GM19397 (cell line): ENCODE data around the gene GNG3.
A peak's percentile ranks its signal among the peaks of the same experiment; 100 is the strongest.
"Not testable (repeated sequence)": the region's sequence is repeated elsewhere in the genome, so short reads cannot be mapped to it uniquely, and the experiment has no call there.

Experiments
- ATAC-seq: cut with Tn5 transposase; IDR thresholded peaks from one replicate; pipeline ENCODE4 v1.9.1; 2021; ENCODE audit warnings: mild to moderate bottlenecking, moderate library complexity; ENCODE audit not compliant: unreplicated experiment

GNG3 gene

DNA sequence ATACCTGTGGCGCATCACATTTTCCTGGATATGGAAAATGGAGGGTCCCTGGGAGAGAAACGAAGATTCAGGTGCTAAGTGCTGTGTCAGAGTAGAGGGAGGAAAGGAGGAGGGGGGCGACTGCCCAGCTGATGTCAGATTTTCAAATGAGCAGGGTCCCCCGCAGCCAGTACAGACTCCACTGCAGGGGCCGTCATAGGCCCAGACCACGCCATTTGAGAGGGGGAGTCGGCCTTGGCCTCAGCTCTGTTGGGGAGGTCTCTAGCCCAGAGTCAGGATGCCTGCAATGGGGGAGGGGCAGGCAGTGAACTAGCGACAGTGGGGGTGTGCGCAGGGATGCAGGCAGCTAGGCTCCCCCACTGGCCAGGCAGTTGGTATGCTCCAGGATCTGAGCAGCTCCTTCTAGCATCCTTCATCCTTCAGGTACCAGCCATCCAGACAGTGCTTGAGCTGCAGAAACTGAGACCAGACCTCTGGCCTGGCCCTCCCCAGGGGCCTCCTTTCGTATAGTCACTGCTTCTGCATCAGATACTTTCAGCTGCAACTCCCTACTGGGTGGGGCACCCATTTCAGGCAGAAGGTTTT lies at the start of gene GNG3, which contains the start of gene BSCL2:
Gene GNG3 (plus strand): TSS at position 400 of the 585 bp plus-strand sequence. CDS start 620 bp downstream, outside the sequence.
Gene BSCL2 (minus strand): TSS at position 148 of the 585 bp plus-strand sequence. CDS start 229 bp downstream, outside the sequence.
- ATAC-seq: no peak

DNA sequence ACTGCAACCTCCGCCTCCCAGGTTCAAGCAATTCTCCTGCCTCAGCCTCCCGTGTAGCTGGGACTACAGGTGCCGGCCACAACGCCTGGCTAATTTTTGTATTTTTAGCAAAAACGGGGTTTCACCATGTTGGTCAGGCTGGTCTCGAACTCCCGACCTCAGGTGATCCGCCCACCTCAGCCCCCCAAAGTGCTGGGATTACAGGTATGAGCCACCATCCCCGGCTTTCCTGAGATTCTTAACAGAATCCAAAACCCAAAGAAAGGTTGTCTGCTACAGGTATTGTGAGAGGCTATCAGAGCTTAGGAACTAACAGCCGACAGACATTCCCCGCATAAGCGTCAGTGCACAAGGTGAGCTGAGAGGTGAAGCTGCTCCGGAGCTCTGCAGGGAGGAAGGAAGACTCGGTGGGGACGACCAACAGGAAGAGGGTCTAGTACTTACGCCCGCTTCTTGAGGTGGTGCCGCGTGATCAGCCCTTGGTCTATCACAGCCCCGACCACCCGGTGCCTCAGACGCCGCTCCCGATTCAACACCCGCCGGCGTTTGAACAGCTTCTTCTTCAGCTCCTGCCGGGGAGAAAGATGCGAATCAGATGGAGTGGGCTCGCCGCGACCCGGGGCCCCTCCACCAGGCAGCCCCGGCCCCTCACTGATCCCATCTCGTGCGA lies 42.9 kb upstream of the GNG3 start:
- ATAC-seq: peak; percentile 16

DNA sequence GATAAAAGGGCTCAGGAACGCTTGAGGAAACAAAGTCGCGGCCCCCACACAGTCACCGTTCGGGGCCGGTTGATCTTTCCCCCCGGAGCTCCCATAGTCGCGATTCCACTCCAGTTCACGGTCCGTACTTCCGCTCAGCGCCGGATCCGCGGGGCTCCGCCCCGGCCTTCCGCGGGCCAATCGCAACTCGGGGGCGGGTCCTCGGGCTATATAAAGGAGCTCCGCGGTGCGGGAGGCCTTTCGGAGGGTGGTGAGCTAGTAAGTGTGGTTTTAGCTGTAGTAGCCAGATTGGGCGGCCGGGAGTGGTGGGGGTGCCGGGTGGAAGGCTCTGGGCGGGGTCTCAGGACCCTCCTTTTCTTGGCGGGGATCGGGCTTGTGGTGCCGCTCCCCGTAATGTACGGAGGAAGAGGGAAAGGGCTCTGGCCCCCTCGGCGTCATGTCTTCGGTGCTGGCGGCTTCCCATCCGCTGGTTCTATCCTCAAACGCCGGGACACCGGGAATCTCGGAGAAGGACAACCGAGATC lies 42.3 kb upstream of the GNG3 start, which contains the start of the genes C11orf98 and CSKMT:
Gene C11orf98 (minus strand): TSS at position 136 of the 524 bp plus-strand sequence. CDS start 41 bp downstream, at position 95.
Gene CSKMT (plus strand): TSS at position 238 of the 524 bp plus-strand sequence. CDS start 568 bp downstream, outside the sequence.
- ATAC-seq: peak; percentile 86

DNA sequence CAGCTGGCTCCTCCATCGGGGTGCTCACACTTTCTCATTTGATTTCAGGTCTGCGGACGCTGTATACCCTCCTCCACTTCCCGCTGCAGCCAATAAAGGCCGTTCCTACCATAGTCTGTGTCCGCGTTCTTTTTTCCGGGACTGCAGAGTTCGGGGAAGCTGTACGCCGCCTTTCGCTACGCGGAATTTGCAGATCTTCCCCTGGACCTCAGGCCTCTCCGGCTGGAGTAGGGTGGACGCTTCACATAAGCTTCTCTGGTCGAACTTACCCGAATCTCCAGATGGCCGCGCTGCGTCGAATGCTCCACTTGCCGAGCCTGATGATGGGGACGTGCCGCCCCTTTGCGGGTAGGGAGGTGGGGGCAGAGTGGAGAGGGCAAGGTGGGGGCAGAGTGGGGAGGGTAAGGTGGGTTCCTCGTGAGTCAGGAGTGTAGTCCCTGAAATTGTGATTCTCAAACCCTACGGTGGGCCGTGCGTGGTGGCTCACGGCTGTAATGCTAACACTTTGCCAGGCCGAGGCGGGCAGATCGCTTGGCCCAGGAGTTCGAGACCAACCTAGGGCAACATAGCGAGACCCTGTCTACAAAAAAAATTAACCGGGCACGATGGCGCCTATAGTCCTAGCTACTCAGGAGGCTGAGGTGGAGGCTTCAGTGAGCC lies 41.7 kb upstream of the GNG3 start:
- ATAC-seq: no peak

DNA sequence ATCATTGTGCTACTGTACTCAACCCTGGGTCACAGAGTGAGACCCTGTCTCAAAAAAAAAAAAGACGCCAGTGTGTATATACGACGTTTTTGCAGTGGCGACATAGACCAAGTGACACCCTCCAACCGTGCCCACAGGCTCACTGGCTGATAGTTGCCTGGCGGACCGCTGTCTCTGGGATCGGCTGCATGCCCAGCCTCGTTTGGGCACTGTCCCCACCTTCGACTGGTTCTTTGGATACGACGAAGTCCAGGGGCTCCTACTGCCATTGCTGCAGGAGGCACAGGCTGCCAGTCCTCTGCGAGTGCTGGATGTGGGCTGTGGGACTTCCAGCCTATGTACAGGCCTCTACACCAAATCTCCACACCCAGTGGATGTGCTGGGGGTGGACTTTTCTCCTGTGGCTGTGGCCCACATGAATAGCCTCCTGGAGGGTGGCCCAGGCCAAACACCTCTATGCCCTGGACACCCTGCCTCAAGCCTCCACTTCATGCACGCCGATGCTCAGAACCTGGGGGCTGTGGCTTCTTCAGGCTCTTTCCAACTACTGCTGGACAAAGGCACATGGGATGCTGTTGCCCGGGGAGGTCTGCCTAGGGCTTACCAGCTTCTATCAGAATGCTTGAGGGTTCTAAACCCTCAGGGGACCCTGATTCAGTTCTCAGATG lies 41.1 kb upstream of the GNG3 start:
- ATAC-seq: no peak

DNA sequence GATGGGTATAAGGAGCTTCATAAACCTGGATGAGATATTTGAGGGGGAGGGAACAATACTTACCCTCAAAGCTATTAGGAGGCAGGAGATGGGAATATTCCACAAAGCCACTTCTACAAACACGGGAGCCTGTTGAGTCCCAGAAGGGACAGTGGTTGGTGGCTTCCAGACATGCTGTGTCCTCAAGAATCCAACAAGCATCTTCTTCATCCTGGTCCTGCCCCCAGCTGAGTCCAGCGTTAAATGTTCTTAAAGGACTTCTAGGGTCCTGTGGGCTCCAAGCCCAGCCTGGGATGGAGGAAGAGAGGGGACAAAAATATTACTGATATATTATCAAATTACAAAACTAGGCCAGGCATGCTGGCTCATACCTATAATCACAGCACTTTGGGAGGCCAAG lies 40.0 kb upstream of the GNG3 start:
- no peak for ATAC-seq

DNA sequence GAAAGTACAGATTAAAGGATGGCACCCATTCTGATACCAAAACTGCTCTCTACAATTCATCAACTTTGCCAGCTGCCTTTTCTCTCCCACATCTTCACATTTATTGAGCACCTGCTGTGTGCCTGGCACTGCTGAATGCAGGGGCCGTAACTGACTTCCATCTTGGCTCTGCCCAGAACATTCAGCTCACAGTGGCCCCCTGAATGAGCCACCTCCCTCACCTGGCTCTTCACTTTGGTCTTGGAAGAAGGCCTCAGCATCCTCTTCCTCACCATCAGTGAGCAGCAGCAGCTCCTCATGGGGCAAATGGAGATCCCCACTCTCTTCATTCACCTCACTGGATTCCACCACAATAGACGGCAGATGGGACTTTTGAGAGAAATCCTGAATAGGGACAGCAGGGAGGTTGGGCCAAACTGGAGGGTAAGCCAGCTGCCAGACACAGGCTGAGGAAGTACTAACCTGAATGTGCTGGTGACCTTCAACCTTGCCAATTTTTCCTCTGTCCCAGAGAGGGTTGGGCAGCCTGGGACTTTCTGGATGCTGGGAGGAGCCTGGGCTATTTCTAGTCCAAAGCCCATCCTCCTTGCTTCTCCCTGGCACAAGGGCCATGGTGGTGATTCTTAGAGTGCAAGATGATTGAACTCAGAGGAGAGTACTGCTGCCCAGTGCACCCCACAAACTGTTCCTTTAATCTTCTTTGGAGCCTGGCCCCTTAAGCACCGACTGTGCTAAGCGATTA lies 37.9 kb upstream of the GNG3 start:
- no peak for ATAC-seq

DNA sequence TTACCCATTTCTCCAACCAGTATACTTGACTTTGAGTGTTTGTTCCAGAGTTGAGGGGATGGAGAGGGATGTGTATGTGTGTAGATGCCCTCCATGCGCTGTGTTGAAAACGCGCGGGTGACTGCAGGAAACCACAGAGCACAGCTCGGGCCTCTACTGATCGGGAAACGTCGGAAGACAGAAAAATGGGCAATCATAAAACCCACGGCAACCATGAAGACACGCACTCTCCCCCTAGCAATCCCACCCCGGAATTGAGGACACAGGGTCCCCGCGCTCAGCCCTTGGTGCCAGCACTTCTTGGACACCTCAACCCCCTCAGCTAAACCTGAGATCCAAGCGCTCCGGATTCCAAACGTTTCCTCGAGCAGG lies 36.3 kb upstream of the GNG3 start:
- no peak for ATAC-seq

DNA sequence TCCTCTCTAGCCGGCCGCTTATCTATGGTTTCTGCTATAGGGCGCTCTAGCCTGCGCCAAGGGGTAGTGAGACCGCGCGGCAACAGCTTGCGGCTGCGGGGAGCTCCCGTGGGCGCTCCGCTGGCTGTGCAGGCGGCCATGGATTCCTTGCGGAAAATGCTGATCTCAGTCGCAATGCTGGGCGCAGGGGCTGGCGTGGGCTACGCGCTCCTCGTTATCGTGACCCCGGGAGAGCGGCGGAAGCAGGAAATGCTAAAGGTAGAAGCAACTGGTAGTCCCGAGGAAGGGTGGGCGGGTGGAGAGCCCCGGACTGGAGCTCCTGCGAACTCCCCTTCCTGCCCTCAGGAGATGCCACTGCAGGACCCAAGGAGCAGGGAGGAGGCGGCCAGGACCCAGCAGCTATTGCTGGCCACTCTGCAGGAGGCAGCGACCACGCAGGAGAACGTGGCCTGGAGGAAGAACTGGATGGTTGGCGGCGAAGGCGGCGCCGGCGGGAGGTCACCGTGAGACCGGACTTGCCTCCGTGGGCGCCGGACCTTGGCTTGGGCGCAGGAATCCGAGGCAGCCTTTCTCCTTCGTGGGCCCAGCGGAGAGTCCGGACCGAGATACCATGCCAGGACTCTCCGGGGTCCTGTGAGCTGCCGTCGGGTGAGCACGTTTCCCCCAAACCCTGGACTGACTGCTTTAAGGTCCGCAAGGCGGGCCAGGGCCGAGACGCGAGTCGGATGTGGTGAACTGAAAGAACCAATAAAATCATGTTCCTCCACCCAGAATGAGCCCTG lies 35.7 kb upstream of the GNG3 start, which contains the start of the genes LBHD1 and UQCC3:
Gene LBHD1 (minus strand): TSS at position 660 of the 782 bp plus-strand sequence. CDS start 2,236 bp downstream, outside the sequence.
Gene UQCC3 (plus strand): TSS at position 66 of the 782 bp plus-strand sequence. CDS start 73 bp downstream, at position 139.
- ATAC-seq: no peak

DNA sequence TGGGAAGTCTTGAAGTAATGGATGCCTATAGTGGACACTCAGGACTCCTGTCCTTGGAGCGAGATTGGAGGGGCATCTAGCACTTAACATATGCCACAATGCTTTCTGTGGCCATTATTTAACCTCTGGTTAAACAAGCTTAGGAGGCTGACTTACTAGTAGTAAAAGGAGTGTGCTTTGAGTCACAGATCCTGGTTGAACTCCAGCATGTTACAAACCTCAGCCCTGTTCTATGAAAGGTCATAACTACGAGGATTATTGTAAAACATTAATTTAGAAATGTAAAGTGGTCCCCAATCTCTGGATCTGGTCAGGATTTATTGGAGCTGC lies 34.3 kb upstream of the GNG3 start:
- no peak for ATAC-seq

DNA sequence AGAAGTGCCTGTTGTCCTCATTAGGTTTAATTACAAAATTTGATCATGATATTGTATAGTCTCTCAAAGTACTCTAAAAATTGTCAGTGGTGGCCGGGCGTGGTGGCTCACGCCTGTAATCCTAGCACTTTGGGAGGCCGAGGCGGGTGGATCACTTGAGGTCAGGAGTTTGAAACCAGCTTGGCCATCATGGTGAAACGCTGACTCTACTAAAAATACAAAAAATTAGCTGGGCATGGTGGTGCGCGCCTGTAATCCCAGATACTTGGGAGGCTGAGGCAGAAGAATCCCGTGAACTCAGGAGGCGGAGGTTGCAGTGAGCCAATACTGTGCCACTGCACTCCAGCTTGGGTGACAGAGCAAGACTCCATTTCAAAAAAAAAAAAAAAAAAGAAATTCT lies 32.1 kb upstream of the GNG3 start:
- ATAC-seq: not testable (repeated sequence)

DNA sequence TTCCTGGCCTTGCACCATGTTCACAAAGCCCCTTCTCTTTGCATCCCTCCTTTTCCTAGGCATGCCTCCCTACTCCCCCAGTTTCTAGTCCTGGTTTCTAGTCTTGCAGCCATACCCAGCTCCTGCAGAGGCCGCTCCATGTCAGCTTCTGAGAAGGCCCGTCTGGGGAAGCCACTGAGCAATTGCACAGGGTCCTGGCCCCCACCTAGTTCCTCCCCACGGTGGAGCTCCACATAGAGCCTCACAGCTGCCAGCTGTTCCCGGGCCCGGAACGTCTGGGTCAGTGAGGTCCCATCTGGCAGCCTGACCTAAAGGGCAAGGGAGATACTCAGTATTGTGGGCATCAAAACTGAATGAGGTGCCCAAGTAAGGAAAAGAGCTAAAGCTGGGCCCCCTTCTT lies 30.8 kb upstream of the GNG3 start:
- no peak for ATAC-seq

DNA sequence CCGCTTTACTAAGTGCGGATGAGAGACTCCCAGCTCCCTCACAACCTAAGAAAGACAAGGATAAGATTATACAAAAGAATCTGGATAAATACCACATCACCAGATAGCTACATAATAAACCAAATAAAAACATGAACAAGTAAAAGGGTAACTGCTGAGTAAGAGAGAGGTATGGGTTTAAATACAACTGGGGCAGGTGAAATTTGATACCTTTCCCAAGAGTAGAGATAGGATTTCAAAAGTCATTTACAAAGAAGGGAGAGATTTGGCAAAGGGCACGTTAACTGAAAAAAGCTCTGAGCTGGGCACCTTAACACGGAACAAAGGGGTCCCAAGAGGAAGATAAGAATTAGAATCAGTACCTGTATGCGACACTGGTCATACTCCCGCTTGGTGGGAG lies 30.3 kb upstream of the GNG3 start:
- no peak for ATAC-seq

DNA sequence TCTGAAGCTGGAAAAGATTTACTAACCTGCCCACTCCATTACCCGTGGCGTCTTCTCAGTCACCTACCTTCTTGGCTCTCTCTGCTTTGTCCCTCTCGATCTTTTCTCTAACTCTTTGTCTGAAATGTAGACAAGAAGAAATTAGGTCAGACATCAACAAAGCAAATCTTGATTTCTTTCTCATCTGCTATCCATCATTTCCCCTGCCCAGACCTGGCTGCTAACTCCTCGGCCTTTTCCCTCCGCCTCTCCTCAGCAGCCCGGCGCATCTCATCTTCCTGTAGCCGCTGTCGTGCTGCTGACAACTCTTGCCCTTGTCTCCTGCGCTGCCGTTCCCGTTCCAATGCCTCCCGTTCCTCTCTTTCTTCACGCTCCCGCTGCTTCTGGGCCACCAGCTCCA lies 29.8 kb upstream of the GNG3 start:
- ATAC-seq: no peak

DNA sequence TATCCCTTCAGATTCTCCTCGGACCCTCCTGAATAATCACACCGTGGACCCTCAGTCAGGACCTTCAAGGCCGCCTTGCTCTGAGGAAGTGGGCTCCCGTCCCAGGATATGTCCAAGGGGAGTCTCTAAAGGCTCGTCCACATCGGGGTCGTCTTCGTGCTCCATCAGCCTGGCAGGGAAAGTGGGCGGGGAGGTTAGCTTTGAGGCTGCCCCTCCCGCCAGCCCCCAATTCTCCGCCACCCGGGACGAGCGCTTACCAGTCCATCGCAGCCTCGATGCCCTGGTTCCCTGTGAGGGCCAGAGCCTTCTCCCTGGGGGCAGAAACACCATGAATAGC lies 29.1 kb upstream of the GNG3 start:
- ATAC-seq: no peak

DNA sequence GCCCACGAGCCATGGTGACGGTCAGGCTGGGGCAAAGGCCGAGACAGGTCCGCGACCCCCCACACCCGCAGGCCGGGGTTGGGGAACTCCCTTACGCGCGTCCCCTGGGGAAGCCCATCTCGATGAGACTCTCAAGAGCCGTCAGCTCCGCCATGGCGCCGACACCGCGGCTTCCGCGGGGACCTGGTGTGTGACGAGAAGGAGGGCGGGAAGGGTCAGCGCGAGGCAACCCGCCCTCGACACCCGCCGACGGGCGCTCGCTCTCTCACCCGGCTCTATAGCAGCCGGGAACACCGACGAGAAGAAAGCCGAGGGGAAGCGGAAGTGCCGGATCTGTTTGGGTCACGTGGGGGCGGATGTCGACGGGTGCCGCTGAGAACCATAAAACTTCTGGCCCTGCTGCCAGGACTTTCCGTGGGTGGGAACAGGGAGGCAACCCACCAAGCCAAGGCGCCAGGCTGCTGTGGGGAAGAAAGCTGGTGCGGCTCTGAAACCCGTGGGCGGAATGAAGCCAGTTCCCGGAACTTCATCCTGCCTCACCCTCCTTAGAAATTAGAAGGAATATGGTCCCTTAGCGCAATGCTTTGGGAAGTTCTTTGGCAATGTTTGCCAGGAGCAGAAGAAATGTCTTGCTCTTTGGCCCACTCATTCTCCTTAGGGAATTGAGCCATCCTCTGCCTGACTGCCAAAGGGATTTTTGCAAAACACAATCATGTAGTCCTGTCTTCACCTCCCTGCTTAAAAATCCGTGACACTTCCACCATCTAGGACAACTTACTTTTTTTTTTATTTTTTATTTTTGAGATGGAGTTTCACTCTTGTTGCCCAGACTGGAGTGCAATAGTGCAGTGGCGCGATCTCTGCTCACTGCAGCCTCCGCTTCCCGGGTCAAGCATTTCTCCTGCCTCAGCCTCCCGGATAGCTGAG lies 28.4 kb upstream of the GNG3 start, which contains the start of gene UBXN1:
Gene UBXN1 (minus strand): TSS at position 304 of the 927 bp plus-strand sequence. CDS start 150 bp downstream, at position 154.
- peak; percentile 70 for ATAC-seq

DNA sequence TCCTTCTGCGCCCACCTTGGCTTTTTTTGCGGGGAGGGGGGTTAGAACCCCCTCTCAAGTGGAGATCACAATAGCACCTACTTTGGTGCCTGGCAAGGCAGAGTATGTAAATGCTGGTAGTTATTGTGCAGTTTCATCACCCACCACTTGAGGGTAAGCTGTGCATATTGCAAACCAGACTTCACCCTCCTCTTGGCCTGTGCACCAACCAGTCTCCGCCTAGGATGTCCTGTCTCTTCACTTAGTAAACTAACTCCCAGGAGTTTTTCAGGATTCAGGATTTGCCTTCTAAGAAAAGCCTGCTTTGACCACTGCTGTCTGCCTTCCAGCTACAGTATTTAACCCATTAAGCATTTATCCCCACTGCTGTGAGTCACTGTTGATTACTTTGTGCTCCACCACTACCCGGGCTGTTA lies 26.6 kb upstream of the GNG3 start:
- ATAC-seq: no peak

DNA sequence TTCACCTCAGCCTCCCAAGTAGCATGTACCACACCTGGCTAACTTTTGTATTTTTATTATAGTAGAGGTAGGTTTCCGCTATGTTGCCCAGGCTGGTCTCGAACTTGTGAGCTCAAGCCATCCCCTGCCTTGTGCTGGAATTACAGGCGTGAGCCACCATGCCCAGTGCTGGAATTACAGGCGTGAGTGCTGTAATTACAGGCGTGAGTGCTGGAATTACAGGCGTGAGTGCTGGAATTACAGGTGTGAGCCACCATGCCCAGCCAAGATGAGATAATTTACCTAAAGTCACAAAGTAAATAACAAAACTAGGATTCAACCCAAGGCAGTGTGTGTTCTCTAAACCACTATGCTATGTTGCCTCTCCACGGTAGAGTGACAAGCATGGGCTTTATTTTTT lies 25.0 kb upstream of the GNG3 start:
- no peak for ATAC-seq
